ENCODE data around the gene CEP72.
"Not testable (repeated sequence)": the region's sequence is repeated elsewhere in the genome, so short reads cannot be mapped to it uniquely, and the experiment has no call there.

Gene CEP72

DNA sequence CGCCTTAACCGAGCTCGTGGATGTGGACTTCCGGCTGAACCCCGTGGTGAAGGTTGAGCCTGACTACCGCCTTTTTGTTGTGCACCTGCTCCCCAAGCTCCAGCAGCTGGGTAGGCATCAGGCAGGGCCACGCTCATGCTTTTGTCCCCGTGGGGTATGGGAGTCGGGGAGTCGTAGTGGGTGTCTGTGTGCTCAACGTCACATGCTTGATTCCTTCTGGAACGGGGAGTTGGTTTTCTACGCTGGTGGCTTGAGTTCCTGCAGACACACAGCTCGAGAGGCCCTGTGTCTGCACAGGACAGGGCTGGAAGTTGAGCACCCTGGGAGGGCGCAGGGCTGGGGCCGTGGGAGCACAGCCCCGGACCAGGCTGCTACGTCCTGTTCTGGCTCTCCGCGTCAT lies 8.0 kb downstream of the CEP72 start:
- DNase-seq, result no peak

DNA sequence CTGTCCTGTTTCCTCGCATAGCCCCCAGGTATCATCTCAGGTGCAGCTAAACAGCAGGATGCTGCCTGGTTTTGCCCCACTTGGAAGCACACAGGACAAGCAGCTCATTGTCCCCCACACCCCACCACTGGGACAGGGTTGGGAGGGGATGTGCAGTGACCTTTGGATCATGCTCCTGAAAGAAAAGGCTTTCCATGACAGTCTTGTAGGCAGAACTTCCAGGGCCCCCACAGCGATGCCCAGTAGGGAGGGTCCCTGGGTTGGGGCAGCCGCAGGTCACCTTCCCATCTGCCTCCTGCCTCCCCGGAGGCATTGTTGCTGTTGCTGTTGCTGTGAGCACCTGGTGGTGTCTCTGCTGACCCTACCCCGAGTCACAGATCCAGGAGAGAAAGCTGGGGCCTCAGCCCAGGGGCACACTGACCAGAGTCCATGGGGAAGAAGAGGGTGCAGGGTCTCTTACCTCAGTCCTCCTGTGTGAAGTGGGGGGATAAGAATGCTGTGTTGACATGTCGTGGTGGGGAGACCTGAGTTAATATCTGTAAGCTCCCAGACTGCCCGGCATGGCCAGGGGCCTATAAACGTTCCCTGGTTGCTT lies 8.5 kb downstream of the CEP72 start:
- DNase-seq, result peak; percentile 25

DNA sequence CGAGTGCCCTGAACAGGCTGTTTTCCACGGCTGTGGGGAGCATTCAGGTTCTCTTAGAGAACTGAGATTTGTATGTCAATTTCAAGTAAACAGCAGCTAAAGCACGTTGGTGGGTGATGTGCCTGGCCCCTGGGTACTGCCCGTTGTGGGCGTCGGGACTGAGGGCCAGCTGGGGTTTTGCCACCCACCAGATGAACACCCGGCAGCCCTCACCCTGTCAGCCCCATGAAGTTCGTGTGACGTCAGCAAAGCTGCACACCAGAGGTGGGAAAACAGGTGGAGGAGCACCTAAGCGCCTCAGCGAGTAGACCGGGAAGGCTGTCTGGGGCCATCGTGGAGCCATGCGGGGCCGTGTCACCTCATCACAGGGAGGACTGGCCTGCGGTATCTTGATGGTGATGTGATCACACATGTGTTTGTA lies 9.2 kb downstream of the CEP72 start:
- no peak for DNase-seq

DNA sequence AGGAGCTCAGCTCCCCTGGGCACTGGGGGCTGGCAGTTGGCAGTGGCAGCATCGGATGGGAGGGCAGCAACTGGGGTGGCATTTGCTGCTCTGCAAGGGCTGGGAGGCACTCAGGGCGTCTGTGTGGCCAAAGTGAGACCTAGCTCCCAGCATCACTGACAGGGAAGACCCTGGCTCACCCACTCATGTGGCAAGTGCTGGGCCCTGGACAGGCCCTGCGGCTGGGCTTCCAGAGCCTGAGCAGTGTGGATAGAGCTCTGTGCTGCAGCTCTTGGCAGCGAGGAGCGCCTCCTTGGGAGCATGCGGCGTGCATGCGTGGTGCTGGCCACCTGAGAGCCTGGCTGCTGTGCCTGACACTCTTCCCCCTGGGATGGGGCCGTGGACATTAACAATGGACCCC lies 10.2 kb downstream of the CEP72 start:
- DNase-seq, result no peak

DNA sequence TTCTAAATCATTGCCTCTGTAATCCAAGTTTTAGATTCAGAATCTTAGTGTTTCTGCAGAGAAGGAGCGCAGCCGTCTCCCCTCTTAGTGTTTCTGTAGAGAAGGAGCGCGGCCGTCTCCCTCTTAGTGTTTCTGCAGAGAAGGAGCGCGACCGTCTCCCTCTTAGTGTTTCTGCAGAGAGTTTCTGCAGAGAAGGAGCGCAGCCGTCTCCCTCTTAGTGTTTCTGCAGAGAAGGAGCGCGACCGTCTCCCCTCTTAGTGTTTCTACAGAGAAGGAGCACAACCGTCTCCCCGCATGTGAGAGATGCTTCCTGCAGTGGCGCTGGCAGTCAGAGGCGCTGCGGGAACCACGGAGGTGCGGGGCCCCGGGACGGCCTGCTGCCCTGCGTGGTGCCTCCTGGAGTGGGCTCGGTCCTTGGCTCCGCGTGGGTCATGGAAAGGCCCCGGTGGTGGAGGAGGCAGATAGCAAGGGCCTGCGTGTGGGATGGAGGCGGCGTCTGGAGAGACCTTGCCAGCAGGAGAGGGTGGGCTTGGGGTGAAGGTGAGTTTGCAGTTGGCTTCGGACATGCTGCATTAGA lies 10.9 kb downstream of the CEP72 start:
- no peak for DNase-seq

DNA sequence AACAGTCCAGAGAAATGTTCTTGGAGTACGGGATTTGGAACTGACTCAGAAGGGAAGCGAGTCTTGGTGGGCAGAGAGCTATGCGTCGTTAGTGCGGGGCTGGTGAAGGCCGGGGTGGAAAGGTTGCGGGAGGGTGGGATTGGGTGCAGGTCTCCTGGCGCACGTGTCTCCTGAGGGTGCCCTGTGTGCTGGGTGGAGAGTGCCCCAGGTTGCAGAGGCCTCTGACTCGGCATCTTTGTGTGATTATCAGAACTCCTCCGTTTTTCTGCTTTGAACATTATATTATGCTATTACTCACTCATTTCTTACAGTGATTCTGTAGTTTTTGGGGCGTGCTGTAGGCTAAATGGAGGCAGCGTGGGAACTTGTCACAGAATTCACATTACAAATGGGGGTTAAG lies 11.4 kb downstream of the CEP72 start:
- no peak for DNase-seq

DNA sequence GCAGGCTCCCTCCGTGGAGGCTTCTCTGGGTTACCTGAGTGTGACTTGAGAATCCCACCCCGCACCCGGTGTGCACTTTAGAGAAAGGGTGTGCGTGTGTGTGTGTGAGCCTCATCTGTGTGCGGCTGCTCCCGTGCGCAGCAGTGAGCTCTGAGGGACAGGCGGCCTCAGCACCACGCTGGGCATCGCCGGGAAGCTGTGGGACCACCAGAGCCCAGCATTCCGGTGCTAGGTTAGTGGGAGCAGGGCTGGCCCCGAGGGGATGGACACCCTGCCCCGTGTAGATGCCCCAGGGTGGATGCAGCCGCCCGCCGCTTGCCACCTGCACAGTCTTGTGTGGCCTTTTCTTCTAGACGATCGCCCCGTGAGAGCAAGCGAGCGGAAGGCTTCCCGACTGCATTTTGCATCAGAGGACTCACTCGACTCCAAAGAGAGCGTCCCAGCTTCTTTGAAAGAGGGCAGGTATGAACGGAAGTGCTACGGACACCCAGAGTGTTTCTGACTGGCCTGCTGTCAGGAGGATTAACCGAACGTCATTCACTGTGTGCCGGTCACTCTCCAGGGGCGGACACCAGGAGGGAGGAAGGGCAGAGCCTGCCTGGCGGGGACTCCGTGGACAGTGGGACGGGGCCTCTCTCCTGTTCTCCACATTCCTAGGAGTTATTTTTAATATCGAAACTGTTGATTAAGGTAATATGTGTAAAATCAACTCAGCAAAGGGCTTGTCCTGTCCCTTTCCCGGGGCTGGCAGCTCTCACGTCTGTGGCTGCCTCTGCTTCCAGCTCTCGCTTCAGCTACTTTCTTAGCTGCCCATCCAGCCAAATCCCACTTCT lies 12.2 kb downstream of the CEP72 start:
- DNase-seq, result no peak

DNA sequence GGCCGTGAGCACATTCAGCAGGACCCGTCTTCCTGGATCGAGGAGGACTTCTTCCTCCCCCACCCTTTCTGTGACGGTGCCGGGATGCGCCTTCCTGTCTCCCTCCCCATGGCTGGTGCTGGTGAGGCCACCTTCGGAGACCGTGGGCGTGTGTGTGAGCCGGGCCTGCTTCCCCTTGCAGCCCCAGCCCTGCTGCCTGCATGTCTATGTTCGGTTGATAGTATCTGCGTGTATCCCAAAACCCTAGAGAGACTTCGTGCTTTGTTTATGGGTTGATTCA lies 12.8 kb downstream of the CEP72 start:
- no peak for DNase-seq

DNA sequence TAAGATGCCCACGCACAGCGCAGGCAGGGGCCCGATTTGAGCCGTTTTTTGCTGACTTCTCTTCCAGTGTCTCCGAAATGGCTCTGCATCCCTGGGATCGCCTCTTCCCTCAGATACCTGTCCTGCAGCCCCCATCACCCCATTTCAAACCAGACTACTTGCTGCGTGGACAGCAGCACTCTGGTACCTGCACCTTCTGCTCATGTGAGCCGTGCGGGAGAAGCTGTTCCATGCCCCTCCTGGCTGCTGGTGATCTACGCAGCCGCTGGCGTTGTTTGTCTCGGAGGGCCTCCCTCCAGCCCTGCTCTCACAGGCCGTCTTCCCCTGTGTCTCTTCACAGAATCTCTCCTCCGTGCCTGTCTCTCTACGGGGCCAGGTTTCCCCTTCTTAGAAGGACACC lies 13.4 kb downstream of the CEP72 start:
- DNase-seq, result no peak

DNA sequence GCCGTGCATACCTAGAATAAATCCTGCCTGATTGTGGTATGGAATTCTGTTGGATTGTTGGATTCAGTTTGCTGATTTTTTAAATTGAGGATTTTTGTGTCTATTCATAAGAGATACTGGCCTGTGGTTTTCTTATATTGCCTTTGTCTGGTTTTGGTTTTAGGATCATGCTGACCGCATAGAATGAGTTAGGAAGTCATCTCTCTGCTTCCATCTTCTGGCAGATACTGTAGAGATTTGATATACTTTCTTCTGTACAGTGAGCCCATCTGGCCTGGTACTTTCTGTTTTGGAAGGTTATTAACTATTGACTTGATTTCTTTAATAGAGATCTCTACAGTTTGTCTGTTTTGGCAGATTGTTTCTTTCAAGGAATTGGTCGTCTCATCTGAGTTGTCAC lies 14.7 kb downstream of the CEP72 start:
- no peak for DNase-seq

DNA sequence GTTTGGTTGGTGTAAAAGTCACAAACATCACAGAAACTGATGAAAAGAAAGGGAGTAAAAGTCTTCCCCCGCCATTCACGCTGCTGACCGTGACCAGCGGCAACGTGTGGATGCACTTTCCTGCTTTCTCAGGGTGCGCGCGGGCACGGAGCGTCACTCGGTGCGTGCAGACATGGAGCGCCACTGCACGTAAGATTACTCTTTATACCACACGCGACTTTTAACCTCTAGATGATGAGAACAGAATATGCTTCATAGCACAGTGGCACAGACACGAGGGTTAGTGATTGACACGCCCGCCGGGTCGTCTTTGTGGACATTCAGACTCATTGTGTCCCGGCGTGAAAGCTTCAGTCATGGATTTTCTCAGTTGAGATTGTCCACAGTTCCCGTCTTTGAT lies 15.7 kb downstream of the CEP72 start:
- DNase-seq, result no peak

DNA sequence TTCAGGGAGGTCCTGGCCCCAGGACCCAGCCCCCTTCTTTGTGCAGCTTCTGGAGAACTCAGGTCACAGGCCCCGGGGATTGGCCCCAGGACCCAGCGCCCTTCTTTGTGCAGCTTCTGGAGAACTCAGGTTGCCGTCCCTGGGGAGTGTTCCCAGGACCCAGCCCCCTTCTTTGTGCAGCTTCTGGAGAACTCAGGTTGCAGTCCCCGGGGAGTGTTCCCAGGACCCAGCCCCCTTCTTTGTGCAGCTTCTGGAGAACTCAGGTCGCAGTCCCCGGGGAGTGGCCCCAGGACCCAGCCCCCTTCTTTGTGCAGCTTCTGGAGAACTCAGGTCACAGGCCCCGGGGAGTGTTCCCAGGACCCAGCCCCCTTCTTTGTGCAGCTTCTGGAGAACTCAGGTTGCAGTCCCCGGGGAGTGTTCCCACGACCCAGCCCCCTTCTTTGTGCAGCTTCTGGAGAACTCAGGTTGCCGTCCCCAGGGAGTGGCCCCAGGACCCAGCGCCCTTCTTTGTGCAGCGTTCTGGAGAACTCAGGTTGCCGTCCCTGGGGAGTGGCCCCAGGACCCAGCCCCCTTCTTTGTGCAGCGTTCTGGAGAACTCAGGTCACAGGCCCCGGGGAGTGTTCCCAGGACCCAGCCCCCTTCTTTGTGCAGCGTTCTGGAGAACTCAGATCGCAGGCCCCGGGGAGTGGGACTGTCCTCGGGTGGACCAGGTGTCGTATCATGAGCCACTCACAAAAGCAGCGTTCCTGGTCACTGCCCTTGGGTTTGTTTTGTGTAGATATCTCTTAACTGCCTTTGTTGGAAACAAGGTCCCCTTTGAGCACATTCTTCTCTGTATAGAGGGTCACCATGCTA lies 16.4 kb downstream of the CEP72 start:
- DNase-seq, result not testable (repeated sequence)

DNA sequence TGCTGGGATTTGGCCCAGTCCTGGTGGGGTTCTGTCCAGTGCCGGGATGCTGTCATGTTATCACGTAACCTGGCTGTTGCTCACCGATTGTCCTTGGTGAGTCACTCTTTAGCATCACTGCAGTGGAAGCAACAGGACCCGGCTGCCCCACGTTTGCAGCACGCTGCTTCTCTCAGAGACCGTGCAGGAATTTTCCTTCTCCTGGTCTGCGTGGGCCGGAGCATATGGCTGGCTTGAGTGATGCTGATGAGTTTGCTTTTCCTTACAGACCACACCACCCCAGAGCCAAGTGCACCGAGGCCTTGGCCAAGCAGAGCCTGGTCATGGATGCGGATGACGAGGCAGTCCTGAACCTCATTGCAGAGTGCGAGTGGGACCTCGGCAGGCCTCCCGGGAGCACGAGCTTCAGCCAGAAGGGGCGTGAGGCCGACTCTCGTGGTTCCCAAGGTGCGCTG lies 21.4 kb downstream of the CEP72 start:
- DNase-seq, result peak; percentile 67

DNA sequence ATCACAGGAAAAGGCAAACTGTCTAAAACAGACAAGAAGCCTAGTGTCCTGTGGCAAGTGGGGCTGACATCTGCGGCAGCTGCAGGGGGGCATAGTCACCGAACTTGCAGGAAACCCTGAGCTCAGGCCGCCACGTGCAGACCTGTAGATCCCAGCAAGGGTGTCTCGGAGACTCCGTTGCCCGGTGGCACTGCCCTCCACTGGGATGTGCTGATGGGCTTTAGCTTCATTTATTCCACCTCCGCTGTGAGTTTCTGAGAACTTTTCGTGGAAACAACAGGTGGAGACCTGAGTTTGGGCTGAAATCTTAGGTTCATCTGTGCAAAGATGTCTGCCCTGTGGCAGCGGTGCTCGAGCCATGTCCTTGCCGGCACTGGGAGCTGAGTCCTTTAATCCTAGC lies 22.1 kb downstream of the CEP72 start:
- DNase-seq, result no peak

DNA sequence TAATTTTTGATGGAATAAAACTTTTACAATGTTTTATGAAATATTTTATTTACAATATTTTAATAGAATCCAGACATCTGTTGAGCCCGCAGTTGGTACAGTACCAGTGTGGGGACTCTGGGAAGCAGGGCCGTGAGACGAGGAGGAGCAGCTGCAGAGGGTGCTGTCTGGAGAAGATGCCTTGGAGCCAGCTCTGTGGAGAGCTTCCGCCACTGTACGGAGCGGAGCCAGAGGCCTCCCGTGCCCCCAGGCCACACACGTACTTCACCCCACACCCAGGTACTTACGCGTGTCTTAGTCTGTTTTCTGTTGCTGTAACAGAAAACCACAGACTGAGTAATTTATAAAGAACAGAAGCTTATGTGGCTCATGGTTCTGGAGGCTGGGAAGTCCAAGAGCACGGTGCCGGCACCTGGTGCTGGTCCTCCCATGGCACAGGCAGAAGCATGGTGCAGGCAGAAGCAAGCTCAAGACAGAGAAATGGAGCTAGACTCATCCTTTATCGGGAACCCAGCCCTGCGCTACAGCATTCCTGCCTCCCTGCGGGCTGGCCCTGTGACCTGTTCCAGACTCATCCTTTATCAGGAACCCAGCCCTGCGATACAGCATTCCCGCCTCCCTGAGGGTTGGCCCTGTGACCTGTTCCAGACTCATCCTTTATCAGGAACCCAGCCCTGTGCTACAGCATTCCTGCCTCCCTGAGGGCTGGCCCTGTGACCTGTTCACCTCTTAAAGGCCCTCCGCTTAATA lies 23.3 kb downstream of the CEP72 start:
- DNase-seq, result no peak

DNA sequence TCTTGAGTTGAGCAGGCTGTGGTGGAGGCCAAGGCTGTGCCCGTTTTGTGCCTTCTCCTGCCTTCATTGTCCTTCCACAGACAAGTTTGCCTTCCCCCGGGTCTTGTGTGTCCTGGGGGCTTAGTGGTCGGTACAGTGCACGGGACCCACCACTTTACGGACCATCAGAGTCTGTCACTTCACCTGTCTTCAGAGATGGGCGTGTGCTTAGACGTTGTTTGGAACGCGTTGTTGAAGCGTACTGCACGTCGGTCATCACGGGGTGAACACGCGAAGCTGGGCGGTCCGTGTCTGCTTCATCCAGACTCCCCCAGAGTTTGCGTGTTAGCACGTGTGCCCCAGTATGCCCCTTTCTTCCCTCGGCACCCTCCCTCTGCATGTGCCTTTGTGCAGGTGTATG lies 24.8 kb downstream of the CEP72 start:
- DNase-seq, result no peak

DNA sequence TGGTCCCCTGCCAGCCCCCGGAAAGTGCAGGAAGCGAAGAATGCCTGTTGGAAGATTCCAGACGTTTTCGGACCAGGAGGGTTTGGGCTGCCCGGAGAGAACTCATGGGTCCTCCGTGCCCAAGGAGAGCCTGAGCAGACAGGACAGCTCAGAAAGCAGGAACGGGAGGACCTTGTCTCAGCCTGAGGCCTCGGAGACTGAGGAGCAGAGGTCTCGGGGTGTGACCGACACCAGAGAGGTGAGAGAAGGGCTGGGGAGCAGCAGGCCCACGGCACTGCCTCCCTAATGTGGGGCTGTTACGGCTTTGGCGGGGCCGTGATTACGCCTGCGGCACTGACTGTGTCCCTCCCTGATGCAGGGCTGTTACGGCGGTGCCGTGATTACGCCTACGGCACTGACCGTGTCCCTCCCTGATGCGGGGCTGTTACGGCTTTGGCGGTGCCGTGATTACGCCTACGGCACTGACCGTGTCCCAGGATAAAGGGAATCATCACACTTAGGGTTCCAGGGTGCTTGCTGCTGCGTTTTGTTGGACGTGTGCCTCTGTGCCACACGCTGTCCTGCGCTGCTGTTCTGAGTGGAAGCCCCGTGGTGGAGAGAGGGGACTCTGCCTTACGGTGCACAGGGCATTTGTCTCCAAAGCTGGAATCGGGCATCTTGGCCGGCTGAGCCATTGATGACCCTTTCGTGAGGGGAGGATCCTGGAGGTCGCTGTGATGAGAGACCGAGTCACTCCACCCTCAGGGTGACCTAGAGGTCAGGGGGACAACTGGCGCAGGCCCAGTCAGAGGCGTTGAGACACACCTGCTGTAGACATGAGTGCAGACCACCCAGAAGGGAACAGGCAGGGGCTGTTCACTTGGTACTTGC lies 25.7 kb downstream of the CEP72 start:
- DNase-seq, result no peak

DNA sequence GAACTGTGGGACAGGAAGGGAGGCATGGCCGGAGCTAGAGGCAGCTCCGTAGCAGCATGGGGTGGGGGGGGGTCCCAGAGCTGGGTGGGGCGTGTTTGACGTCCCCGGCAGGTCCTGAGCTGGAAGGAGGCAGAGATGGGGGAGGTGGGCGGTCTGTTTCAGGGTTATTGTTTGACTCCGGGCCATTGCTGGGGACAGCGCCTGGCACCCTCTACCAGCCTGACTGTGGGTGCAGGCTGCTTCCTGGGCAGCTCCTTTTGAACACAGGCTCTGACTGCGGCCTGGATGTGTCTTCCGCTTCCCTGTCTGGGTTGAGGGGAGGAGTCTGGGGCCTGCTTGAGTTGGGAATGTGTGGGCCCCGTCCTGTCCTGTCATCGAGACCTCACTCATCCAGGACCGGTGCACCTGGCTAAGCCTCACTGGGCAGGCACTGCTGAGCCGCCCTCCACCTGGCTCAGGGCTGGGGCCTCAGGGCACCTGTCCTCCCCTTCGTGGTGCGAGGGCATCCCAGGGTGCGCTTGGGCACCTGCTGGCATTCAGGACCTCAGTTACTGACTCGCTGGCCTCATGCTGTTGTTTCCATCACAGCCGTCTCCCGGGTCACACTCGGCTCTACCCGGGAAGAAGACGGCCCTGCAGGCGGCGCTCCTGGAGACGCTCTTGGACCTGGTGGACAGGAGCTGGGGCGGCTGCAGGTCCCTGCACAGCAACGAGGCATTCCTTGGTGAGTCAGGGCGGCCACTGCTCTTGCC lies 26.5 kb downstream of the CEP72 start:
- DNase-seq, result no peak

DNA sequence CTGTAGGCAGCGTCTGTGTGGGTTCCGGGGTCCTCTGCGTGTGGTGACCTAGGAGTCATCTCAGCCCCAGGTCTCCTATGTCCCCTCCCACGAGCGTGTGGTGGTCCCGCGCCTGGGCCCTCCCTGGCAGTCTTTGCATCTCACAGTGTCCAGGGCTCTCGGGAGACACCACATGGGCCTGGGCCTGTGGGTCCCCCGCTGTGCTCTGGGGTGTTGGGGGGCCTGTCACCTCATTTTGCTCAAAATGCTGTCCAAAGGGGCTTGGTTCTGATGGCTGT lies 27.1 kb downstream of the CEP72 start:
- DNase-seq, result no peak

DNA sequence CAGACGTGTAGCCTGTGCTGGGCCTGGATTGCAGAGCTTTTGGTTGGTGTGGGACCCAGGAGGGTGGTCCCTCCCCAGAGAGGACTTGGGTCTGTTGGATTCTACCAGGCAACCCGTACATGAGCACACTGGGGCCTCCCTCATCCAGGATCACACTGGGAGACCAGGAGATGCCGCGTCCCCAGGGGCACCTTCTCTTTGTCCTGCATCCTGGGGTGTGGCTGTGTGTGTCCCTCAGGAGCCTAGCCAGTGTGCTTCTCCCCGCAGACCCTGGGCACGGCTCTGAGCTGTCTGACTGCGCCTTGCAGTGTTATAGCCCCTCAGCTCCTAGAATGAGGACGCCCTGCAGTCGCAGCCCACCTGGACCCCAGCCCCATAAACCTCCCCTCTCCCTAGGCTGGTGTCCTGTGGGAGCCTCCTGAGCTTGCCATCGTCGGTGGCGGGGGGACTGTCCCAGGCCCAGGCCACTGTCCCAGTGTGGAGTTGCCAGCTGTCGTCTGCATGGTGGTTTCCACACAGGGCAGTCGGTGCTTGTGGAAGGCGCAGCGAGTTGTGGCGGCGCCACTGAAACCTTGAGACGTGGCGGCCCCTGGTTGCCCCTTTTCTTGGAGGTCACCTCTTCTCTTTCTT lies 27.6 kb downstream of the CEP72 start:
- no peak for DNase-seq

Measured in islet precursor cell (in vitro differentiated cells).